Activated CD8-positive, alpha-beta T cell treated with anti-CD3 and anti-CD28 coated beads for 36 hours (primary cell): Measurements from ENCODE around the gene GET3. TPM values are rescaled to one million over a fixed set of nuclear protein-coding genes. Genes with fewer than 3 reads are reported as not detected.
"Not testable (repeated sequence)": the region's sequence is repeated elsewhere in the genome, so short reads cannot be mapped to it uniquely, and the experiment has no call there.

ENCODE experiments used
- ATAC-seq: fragments of 200-7000 bp; cut with Tn5 transposase; one replicate; pipeline ENCODE4 v1.10.0; 2021; ENCODE audit warnings: mild to moderate bottlenecking, moderate library complexity
- CTCF ChIA-PET: fragments of 350-600 bp; sonication (Branson Sonifier 250); formaldehyde crosslinking; loops from one replicate; lab custom pipeline; 2021; ENCODE audit warnings: antibody characterized with exemption; lab: Charles Lee
- POLR2A ChIA-PET: fragments of 350-600 bp; sonication (Branson Sonifier 250); formaldehyde crosslinking; loops from one replicate; lab custom pipeline; 2021; ENCODE audit warnings: antibody characterized with exemption; lab: Charles Lee
- DNase-seq: peaks from one replicate; pipeline ENCODE4 v3.0.0-alpha.2; 2020
- H3K27ac Mint-ChIP-seq: one replicate; pipeline ENCODE4 v1.8.0; 2021; ENCODE audit warnings: mild to moderate bottlenecking, mixed read lengths
- H3K27me3 Mint-ChIP-seq: one replicate; pipeline ENCODE4 v1.8.0; 2021; ENCODE audit warnings: mixed read lengths
- H3K36me3 Mint-ChIP-seq: one replicate; pipeline ENCODE4 v1.8.0; 2021; ENCODE audit warnings: low read depth, mixed read lengths
- H3K4me1 Mint-ChIP-seq: one replicate; pipeline ENCODE4 v1.8.0; 2021; ENCODE audit warnings: low read depth, mixed read lengths
- H3K4me3 Mint-ChIP-seq: one replicate; pipeline ENCODE4 v1.8.0; 2021; ENCODE audit warnings: mild to moderate bottlenecking, moderate library complexity, mixed read lengths
- H3K9me3 Mint-ChIP-seq: one replicate; pipeline ENCODE4 v1.8.0; 2021; ENCODE audit warnings: mixed read lengths
- CTCF ChIP-seq: fragments of 200-600 bp; IDR thresholded peaks from one replicate; pipeline ENCODE4 v1.8.0; 2022; ENCODE audit warnings: antibody characterized with exemption, mild to moderate bottlenecking
- intact Hi-C: fragments of 100-400 bp; cut with micrococcal nuclease; formaldehyde crosslinking; loops from one replicate; pipeline ENCODE4 v1.10.0; 2022
- total RNA-seq, 2 experiments: library from RNA; stranded (reverse); gene quantifications; one replicate each; pipeline ENCODE4 v1.2.3, GENCODE V29; 2021

The GET3 gene
- total RNA-seq, 2 experiments from 2014 or later = 50.7 to 52.2 TPM

GRCh38 chr19:12696366-12697335 is 40.6 kb upstream of the GET3 start, which contains the start of gene FBXW9:
TSS of gene FBXW9 (minus strand) at chr19:12696631. CDS start at chr19:12696581, 50 bp downstream.
- POLR2A ChIA-PET = interaction anchor here (0.5 to 5.3 kb wide), 23 partner anchors 10 to 168 kb away, joined by 3 to 38 read pairs (median 5); partner anchors contain the start of genes DHPS, GET3, GNG14 and JUNB
- TF ChIP-seq CTCF = no peak
- CTCF ChIA-PET = interaction anchor here (0.6 to 2.0 kb wide), 6 partner anchors 20 to 68 kb away, joined by 3 to 7 read pairs (median 4); no protein-coding TSS in a partner anchor
- Mint-ChIP-seq H3K9me3 (no peaks in the 10 kb centered on the region), H3K27me3 (no peaks in the 10 kb centered on the region), H3K4me3 (peak within 1 kb of the TSS; percentile 79), H3K36me3 (peaks cover 17% of the 10 kb centered on the region), H3K27ac (peak within 1 kb of the TSS; percentile 96), H3K4me1 (peaks cover 13% of the 10 kb centered on the region)
- intact Hi-C loops = no loop called here
- peak; percentile 92 for ATAC-seq
- peak; percentile 99 for DNase-seq

- H3K9me3 Mint-ChIP-seq, intact Hi-C loops: not testable (repeated sequence)
Observed at GRCh38 chr19:12697425-12697824, 39.9 kb upstream of the GET3 start.

GRCh38 chr19:12698138-12698537 is 39.2 kb upstream of the GET3 start:
- no peak for TF ChIP-seq CTCF
- POLR2A ChIA-PET = interaction anchor here (2.1 to 5.3 kb wide), 2 partner anchors 18 to 24 kb away, joined by 18 to 38 read pairs; partner anchors contain the start of gene DHPS
- no peaks in the 10 kb centered on the region for H3K27me3 Mint-ChIP-seq
- H3K4me3 Mint-ChIP-seq = peak overlapping the region; percentile 19
- DNase-seq = no peak
- no peaks in the 10 kb centered on the region for H3K9me3 Mint-ChIP-seq
- intact Hi-C loops = no loop called here
- H3K36me3 Mint-ChIP-seq = peaks cover 23% of the 10 kb centered on the region
- CTCF ChIA-PET = no interaction called here
- peaks cover 13% of the 10 kb centered on the region for H3K4me1 Mint-ChIP-seq
- H3K27ac Mint-ChIP-seq = no peak overlapping the region
- ATAC-seq = no peak

More at GRCh38 chr19:12697425-12697824, 39.9 kb upstream of the GET3 start:
- Mint-ChIP-seq H3K36me3 (peaks cover 18% of the 10 kb centered on the region), H3K27ac (peak overlapping the region; percentile 25), H3K4me1 (peaks cover 13% of the 10 kb centered on the region), H3K4me3 (peak overlapping the region; percentile 79)
- ChIA-PET POLR2A (interaction anchor here (0.9 to 5.3 kb wide), 11 partner anchors 9 to 167 kb away, joined by 3 to 38 read pairs (median 15); partner anchors contain the start of genes DHPS, GNG14 and JUNB), CTCF (interaction anchor here (1.1 to 2.0 kb wide), 2 partner anchors 26 to 62 kb away, joined by 4 to 7 read pairs; no protein-coding TSS in a partner anchor)
- not testable (repeated sequence) for ATAC-seq, H3K27me3 Mint-ChIP-seq, DNase-seq

- intact Hi-C loops = no loop called here
- Mint-ChIP-seq H3K4me1 (peaks cover 7% of the 10 kb centered on the region), H3K4me3 (no peak overlapping the region), H3K36me3 (peaks cover 51% of the 10 kb centered on the region), H3K27me3 (no peaks in the 10 kb centered on the region), H3K9me3 (no peaks in the 10 kb centered on the region), H3K27ac (no peak overlapping the region)
- DNase-seq (no peak), ATAC-seq (no peak)
- no peak for TF ChIP-seq CTCF
- POLR2A ChIA-PET = interaction anchor here (1.5 to 2.9 kb wide), 2 partner anchors 13 to 20 kb away, joined by 4 to 10 read pairs; partner anchors contain the start of gene DHPS
- CTCF ChIA-PET = no interaction called here
Observed at GRCh38 chr19:12701596-12702282, 35.6 kb upstream of the GET3 start.

GRCh38 chr19:12703046-12703445 is 34.3 kb upstream of the GET3 start:
- Mint-ChIP-seq H3K4me3 (no peak overlapping the region), H3K27ac (peak overlapping the region; percentile 37), H3K27me3 (no peaks in the 10 kb centered on the region), H3K36me3 (peaks cover 53% of the 10 kb centered on the region), H3K4me1 (peaks cover 4% of the 10 kb centered on the region), H3K9me3 (no peaks in the 10 kb centered on the region)
- DNase-seq (peak; percentile 69), ATAC-seq (peak; percentile 89)
- intact Hi-C loops = no loop called here
- no peak for TF ChIP-seq CTCF
- CTCF ChIA-PET = interaction anchor here (1.0 to 1.1 kb wide), 2 partner anchors 54 to 145 kb away, joined by 3 to 5 read pairs; no protein-coding TSS in a partner anchor
- POLR2A ChIA-PET = interaction anchor here (1.0 to 1.1 kb wide), 2 partner anchors 12 kb away, joined by 3 read pairs; no protein-coding TSS in a partner anchor
